Hematopoietic multipotent progenitor cell treated with erythropoietin and hydrocortisone succinate and interleukin-3 and kit ligand, for 17 days (in vitro differentiated cells): ENCODE measurements around the gene EOLA1.
"Not testable (repeated sequence)": the region's sequence is repeated elsewhere in the genome, so short reads cannot be mapped to it uniquely, and the experiment has no call there.

Experiments
- DNase-seq: peaks from one replicate; pipeline ENCODE4 v3.0.0-alpha.2; 2015; ENCODE audit warnings: low spot score

Gene EOLA1

GRCh38 chrX:149513825-149514428 lies 26.9 kb upstream of the EOLA1 start:
- no peak for DNase-seq

DNA sequence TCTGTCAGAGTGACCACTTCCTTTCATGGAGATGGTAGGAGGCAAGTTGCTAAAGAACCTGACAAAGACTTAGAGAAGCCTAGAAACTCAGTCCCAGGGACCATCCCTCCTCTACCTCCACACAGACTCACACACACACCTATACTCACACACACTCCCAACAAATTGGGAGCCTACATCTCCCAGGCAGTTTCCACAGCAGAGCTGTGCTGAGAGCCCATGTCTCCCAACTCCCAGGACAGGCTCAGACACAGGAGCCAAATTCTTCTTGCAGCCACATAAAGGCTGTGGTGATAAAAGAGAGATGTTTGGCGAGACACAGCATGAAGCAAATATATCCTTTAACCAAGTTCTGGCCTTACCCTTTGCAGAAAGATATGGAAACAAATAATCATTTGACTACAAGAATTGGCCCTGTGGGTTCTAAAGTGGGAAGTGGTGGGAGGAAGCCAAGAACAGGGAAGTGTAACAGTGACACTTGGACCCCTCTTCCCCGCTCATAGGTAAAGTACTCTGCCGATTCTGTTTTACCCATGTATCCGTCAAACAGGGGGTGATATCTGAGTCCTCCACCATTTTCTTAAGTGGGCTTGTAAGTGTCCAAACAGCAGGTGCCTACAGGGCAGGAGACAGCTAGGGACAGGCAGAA lies 24.7 kb upstream of the EOLA1 start:
- DNase-seq = no peak

- no peak for DNase-seq
These were observed 24.2 kb upstream of the EOLA1 start for GRCh38 chrX:149516604-149517003.

DNA sequence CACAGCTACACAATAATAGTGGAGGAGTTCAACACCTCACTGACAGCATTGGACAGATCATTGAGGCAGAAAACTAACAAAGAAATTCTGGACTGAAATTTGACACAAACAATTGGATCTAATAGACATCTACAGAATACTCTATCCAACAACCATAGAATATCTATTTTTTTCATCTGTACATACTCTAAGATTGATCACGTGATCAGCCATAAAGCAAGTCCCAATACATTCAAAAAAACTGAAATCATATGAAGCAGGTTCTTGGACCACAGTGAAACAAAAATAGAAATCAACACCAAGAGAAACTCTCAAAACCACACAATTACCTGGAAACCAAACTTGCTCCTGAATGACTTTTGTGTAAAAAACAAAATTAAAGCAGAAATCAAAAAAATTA lies 23.5 kb upstream of the EOLA1 start:
- no peak for DNase-seq

DNA sequence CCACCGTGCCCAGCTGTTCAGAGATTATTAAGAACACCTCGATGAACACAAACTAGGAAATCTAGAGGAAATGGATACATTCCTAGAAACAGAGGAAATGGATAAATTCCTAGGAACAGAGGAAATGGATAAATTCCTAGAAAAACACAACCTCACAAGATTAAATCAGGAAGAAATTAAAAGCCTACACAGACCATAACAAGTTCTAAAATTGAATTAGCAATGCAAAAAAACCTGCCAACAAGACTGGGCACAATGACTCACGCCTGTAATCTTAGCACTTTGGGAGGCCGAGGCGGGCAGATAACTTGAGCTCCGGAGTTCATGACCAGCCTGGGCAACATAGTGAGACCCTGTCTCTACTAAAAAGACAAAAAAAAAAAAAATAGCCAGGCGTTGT lies 22.6 kb upstream of the EOLA1 start:
- DNase-seq = no peak

DNA sequence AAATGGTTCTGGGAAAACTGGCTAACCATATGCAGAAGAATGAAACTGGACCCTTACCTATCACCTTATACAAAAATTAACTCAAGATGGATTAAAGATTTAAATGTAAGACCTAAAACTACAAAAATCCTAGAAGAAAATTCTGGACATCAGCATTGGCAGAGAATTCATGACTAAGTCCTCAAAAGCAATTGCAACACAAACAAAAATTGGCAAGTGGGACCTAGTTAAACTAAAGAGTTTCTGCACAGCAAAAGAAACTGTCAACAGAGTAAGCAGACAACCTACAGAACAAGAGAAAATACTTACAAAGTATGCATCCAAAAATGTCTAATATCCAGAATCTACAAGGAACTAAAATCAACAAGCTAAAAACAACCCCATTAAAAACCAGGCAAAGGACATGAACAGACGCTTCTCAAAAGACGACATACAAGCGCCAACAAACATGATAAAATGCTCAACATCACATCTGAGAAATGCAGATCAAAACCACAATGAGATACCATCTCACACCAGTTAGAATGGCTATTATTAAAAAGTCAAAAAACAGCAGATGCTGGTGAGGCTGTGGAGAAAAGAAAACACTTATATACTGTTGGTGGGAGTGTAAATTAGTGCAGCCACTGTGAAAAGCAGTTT lies 20.1 kb upstream of the EOLA1 start:
- DNase-seq = not testable (repeated sequence)

GRCh38 chrX:149521438-149521837 lies 19.4 kb upstream of the EOLA1 start:
- no peak for DNase-seq

DNA sequence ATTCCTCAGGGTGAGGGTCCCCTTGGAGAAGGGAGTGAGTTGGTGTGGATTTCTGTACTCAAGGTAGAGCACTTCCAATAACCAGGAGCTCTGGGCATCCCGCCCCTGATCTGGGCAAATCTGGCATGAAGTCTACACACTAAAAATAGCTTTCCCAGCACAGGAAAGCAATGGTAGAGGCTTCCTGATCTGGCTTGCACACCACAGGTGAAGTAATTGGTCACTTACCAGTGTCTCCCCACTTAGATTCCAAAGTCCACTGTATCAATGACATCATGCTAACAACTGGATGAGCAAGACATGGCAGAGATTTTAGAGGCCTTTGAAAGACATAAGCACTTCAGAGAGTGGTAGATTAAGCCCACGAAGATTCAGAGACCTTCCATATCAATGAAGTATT lies 17.9 kb upstream of the EOLA1 start:
- DNase-seq = no peak

DNA sequence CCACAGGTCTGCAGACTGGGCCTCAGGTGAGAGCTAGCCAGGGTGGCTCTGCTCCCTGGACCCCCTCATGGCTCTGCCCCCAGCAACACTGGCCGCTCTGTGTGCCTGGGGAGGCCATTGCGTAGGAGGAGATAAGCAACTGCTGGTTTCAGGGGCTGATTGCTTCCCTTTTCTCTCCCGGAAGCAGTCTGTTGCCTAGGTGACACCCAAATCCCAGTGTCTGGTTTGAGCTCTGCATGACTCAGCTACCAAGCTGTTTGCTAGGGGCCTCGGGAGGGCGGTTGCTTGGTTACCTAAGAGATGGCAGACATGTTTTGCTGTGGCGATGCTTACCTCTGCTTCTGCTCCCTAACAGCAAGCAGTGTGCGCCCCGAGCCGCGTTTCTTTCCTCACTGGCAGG lies 15.4 kb upstream of the EOLA1 start:
- peak; percentile 49 for DNase-seq

DNA sequence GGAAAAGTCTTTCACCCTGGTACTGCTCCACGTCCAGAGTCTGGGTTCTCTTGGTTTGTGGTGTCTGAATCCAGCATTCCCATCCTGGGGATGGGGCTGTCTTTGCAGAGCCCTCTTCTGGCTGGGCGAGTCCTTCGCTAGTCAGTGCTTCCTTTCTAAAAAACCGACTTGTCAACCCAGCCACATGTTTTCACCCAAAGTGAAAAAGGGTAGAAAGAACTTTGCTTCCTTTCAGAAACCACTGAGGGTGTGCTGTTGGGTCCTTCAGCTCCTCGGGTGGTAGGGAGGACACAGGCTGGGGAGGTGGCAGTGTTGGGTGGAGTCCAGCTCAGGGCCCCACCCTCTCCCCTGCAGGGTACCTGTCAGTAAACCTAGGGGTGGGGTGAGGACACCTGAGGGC lies 14.9 kb upstream of the EOLA1 start:
- DNase-seq = peak; percentile 10

- not testable (repeated sequence) for DNase-seq
These were observed 14.3 kb upstream of the EOLA1 start for GRCh38 chrX:149526318-149527033.

DNA sequence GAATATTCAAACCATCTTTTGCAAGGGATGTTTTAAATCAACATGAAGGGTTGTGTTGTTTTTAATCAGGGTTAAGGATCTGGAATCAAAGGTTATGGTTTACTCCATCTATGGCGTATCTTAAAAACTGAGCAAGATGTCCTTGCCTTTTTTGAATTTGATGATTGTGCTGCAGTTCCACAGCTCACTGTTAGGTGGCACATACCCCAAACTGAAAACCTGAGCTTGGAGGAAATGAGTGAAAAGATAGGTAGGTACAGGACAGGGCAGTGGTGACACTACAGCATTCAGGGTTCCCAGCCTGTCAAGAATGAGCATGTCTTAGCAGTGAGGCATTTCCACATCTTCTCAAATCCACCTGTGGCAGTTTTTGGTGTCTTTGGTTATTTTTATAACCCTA lies 13.1 kb upstream of the EOLA1 start:
- peak; percentile 50 for DNase-seq

GRCh38 chrX:149528381-149528780 lies 12.4 kb upstream of the EOLA1 start:
- DNase-seq = no peak

DNA sequence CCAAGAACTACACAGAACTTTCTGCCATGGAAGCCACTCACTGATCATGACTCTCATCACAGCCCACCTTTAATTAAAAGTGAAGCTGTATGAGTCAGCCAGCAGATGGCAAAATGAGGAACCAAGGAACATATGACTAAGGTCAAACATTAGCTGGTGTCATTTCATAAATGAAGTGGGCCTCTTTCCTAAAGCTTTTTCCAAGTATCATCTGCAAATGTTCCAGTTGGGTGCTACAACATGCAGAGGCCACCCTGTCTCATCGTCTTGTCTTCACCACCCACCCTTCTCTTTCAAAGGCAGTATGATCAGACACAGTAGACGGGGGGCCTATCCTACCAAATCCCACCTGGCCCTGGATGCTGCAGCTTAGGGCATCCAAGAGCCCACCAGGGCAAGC lies 9.2 kb upstream of the EOLA1 start:
- DNase-seq = no peak

GRCh38 chrX:149532868-149533267 lies 7.9 kb upstream of the EOLA1 start:
- not testable (repeated sequence) for DNase-seq

GRCh38 chrX:149533999-149534398 lies 6.8 kb upstream of the EOLA1 start:
- not testable (repeated sequence) for DNase-seq

GRCh38 chrX:149534926-149535602 lies 5.7 kb upstream of the EOLA1 start:
- DNase-seq = not testable (repeated sequence)

GRCh38 chrX:149537474-149537873 lies 3.3 kb upstream of the EOLA1 start:
- not testable (repeated sequence) for DNase-seq

- DNase-seq = peak; percentile 83
These were observed 1.3 kb upstream of the EOLA1 start for GRCh38 chrX:149539283-149540130.

GRCh38 chrX:149540131-149540620 lies 636 bp upstream of the EOLA1 start:
- DNase-seq = peak; percentile 70

GRCh38 chrX:149541521-149542047 lies 772 bp downstream of the EOLA1 start:
- peak; percentile 6 for DNase-seq
